Endodermal cell (in vitro differentiated cells): ENCODE data around the gene SLC12A3. TPM values are rescaled to one million over a fixed set of nuclear protein-coding genes. Genes with fewer than 3 reads are reported as not detected.

ENCODE experiments used
- DNase-seq: peaks from one replicate; pipeline ENCODE4 v3.0.0-alpha.2; 2017
- H3K27ac ChIP-seq: 2 replicates; pipeline ENCODE4 v1.5.1; 2013; ENCODE audit warnings: mild to moderate bottlenecking, low read depth, low read length, moderate library complexity
- H3K27me3 ChIP-seq: 2 replicates; pipeline ENCODE4 v1.6.1; 2013; ENCODE audit warnings: mild to moderate bottlenecking, low read length, moderate library complexity; ENCODE audit not compliant: insufficient read depth, control insufficient read depth, poor library complexity, severe bottlenecking
- H3K36me3 ChIP-seq: 2 replicates; pipeline ENCODE4 v1.7.0; 2013; ENCODE audit warnings: mild to moderate bottlenecking, low read length, moderate library complexity; ENCODE audit not compliant: control insufficient read depth, insufficient read depth
- H3K4me1 ChIP-seq: one replicate; pipeline ENCODE4 v1.7.0; 2013; ENCODE audit warnings: low read length; ENCODE audit not compliant: control insufficient read depth, insufficient read depth
- H3K4me3 ChIP-seq: 2 replicates; pipeline ENCODE4 v1.5.1; 2013; ENCODE audit warnings: mild to moderate bottlenecking, low read length, moderate library complexity
- H3K9ac ChIP-seq: 2 replicates; pipeline ENCODE4 v1.6.1; 2013; ENCODE audit warnings: mild to moderate bottlenecking, low read length, moderate library complexity; ENCODE audit not compliant: poor library complexity, severe bottlenecking; ENCODE audit errors: extremely low read depth
- H3K9me3 ChIP-seq: 2 replicates; pipeline ENCODE4 v1.6.1; 2013; ENCODE audit warnings: mild to moderate bottlenecking, low read length, moderate library complexity; ENCODE audit not compliant: control insufficient read depth
- H3K27ac Mint-ChIP-seq: 2 replicates; pipeline ENCODE4 v1.8.0; 2020; ENCODE audit warnings: mixed read lengths
- H3K27me3 Mint-ChIP-seq: 2 replicates; pipeline ENCODE4 v1.8.0; 2021; ENCODE audit warnings: mild to moderate bottlenecking, mixed read lengths; ENCODE audit not compliant: insufficient read depth
- H3K36me3 Mint-ChIP-seq: 2 replicates; pipeline ENCODE4 v1.8.0; 2020; ENCODE audit warnings: low read depth, mixed read lengths
- H3K4me1 Mint-ChIP-seq: 2 replicates; pipeline ENCODE4 v1.8.0; 2020; ENCODE audit warnings: mixed read lengths
- H3K4me3 Mint-ChIP-seq: 2 replicates; pipeline ENCODE4 v1.8.0; 2020; ENCODE audit warnings: mild to moderate bottlenecking, moderate library complexity, mixed read lengths
- H3K9me3 Mint-ChIP-seq: 2 replicates; pipeline ENCODE4 v1.8.0; 2020; ENCODE audit warnings: mild to moderate bottlenecking, mixed read lengths
- CTCF ChIP-seq: fragments of 200-600 bp; sonication (generic); conservative IDR thresholded peaks from 2 replicates; pipeline ENCODE4 v1.5.0; 2021; ENCODE audit warnings: antibody characterized with exemption, mild to moderate bottlenecking
- WGBS, 2 experiments: methylation state at CpG; one replicate each; pipeline versions ENCODE4 v1.1.5 to v1.1.7; 2013; ENCODE audit warnings: missing lambda C conversion rate in 2 of 2, mixed read lengths in 1 of 2; ENCODE audit not compliant: insufficient coverage in 1 of 2, insufficient read length in 1 of 2; 5-methylcytosine and 5-hydroxymethylcytosine counted together
- total RNA-seq, 2 donors: library from RNA; stranded (reverse); fragmentation: NEBNext Ultra II Directional in 1 of 2; extraction: Animal tissue kit (Norgen Biotek cat#: 25700) in 1 of 2; gene quantifications; 2 replicates in 1 of 2; 3 replicates in 1 of 2; pipeline ENCODE4 v1.2.1, GENCODE V29; 2021

Gene SLC12A3
- total RNA-seq, 2 donors from 2014 or later = not detected

DNA sequence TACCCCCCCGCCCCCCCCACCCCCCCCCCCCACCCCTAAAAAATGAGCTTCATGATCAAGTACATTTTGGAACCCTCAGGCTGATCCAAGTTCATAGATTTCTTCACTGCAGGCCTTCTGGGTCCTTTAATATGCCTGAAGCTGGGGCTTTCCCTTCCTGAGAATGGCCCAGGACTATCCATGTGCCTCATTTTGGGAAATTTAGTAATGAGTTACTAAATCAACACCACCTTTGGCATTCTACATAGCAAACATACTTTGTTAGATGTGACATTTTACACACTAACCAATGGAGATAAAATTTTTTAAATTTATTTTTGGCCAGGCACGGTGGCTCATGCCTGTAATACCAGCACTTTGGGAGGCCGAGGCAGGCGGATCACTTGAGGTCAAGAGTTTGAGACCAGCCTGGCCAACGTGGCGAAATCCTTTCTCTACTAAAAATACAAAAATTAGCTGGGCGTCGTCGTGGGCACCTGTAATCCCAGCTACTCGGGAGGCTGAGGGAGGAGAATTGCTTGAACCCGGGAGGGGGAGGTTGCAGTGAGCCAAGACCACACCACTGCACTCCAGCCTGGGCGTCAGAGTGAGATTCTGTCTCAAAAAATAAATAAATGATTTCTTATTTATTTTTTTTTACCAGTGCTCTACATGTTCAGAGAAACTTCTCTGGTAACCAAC, 81.0 kb downstream of the SLC12A3 start:
- no peak overlapping the region for H3K4me3 Mint-ChIP-seq

DNA sequence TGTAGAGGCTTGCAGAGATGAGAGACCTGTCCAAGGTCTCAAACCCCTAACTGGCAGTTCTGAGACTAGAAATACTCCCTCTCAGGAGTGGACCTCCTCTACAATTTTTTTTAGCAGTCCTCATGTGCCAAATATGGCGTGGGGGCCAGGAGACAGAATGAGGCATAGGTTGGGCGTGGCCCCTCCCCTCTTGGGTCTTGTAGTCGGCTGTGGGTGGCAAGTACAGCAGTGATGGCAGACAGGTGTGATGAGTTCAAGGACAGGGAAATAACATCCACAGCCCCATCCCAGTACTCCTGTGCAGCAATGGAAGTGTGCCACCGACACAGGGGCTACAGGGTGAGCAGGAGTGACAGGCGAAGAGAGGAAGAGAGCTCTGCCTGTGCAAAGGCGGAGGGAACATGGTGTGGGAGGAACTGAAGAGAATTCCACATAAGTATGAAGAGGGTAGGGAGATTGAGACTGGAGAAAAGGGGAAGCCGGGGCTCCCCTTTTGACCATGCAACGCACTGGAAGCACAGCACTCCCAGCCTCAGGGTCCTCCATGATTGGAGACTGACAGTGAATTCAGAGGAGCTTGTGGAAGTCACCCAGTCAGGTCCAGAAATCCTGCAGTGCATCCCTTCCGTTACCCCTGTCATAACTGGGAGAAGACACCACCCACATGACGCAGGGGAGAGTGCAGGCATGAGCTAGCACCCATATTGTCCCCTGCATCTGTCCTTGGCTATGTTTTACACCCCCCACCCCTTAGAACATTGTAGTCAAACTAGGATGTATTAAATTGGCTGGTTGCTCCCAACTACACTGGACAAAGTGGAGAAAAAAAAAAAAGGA, 82.0 kb downstream of the SLC12A3 start:
- 90 to 99% methylated on average over 7 to 10 of the region's 10 CpGs for WGBS, 2 experiments
- H3K27ac ChIP-seq = no peak overlapping the region

More for the DNA sequence above, 81.0 kb downstream of the SLC12A3 start:
- no peak overlapping the region for H3K9ac ChIP-seq
- H3K4me1 Mint-ChIP-seq = peaks cover 7% of the 10 kb centered on the region
- no peaks in the 10 kb centered on the region for H3K27me3 Mint-ChIP-seq
- H3K27ac ChIP-seq = no peak overlapping the region
- no peaks in the 10 kb centered on the region for H3K4me1 ChIP-seq
- no peak overlapping the region for H3K4me3 ChIP-seq
- H3K27ac Mint-ChIP-seq = no peak overlapping the region
- WGBS, 2 experiments = 96% methylated on average over 10 of the region's 12 CpGs
- no peaks in the 10 kb centered on the region for H3K27me3 ChIP-seq
- peaks cover 31% of the 10 kb centered on the region for H3K36me3 Mint-ChIP-seq
- H3K36me3 ChIP-seq = peaks cover 48% of the 10 kb centered on the region
- no peaks in the 10 kb centered on the region for H3K9me3 Mint-ChIP-seq
- no peak for TF ChIP-seq CTCF
- no peaks in the 10 kb centered on the region for H3K9me3 ChIP-seq
- DNase-seq = no peak

DNA sequence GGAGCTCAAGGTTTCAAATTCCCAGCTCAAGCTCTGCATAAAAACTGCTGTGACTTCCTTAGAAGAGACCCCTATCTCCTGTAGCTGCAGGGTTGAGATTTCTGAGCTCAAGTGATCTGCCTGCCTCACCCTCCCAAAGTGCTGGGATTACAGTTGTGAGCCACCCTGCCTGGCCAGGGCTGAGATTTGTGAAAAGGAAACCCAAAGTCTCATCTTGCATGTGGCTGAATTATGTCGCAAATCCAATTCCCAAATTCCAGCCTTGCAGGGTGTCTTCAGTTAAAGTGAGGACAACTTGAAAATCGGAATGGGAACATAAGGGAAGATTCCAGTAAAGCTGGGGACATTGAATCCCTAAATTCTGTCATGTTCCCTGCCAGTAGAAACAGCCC, 82.6 kb downstream of the SLC12A3 start:
- Histone ChIP-seq H3K9ac (no peak overlapping the region), H3K4me3 (no peak overlapping the region), H3K27ac (no peak overlapping the region), H3K4me1 (no peaks in the 10 kb centered on the region), H3K27me3 (no peaks in the 10 kb centered on the region), H3K9me3 (no peaks in the 10 kb centered on the region), H3K36me3 (peaks cover 33% of the 10 kb centered on the region)
- H3K4me3 Mint-ChIP-seq = no peak overlapping the region
- H3K4me1 Mint-ChIP-seq = peaks cover 7% of the 10 kb centered on the region
- no peak overlapping the region for H3K27ac Mint-ChIP-seq
- H3K9me3 Mint-ChIP-seq = no peaks in the 10 kb centered on the region
- WGBS, 2 experiments = 96 to 98% methylated on average over 2 of the region's 2 CpGs
- H3K36me3 Mint-ChIP-seq = peaks cover 20% of the 10 kb centered on the region
- TF ChIP-seq CTCF = no peak
- H3K27me3 Mint-ChIP-seq = no peaks in the 10 kb centered on the region
- no peak for DNase-seq

More for the DNA sequence above, 82.0 kb downstream of the SLC12A3 start:
- Histone ChIP-seq H3K9me3 (no peaks in the 10 kb centered on the region), H3K36me3 (peaks cover 39% of the 10 kb centered on the region), H3K4me3 (no peak overlapping the region), H3K27me3 (no peaks in the 10 kb centered on the region), H3K4me1 (no peaks in the 10 kb centered on the region), H3K9ac (no peak overlapping the region)
- no peak for DNase-seq
- Mint-ChIP-seq H3K27me3 (no peaks in the 10 kb centered on the region), H3K4me3 (no peak overlapping the region), H3K27ac (no peak overlapping the region), H3K4me1 (peaks cover 7% of the 10 kb centered on the region), H3K36me3 (peaks cover 25% of the 10 kb centered on the region), H3K9me3 (no peaks in the 10 kb centered on the region)
- no peak for TF ChIP-seq CTCF
